Activated CD4-positive, alpha-beta memory T cell treated with anti-CD3 and anti-CD28 coated beads, Interleukin-2, amount 10 ng/mL, durations not matched to agents 7 days and 5 days (primary cell): ENCODE measurements around the gene LY6G5C. TPM values are rescaled to one million over a fixed set of nuclear protein-coding genes. Genes with fewer than 3 reads are reported as not detected.
A peak's percentile ranks its signal among the peaks of the same experiment; 100 is the strongest.

Source experiments
- CTCF ChIA-PET: fragments of 350-600 bp; sonication (Branson Sonifier 250); formaldehyde crosslinking; loops from one replicate; lab custom pipeline; 2021; ENCODE audit warnings: antibody characterized with exemption, inconsistent platforms; lab: Charles Lee
- POLR2A ChIA-PET: fragments of 350-600 bp; sonication (Branson Sonifier 250); formaldehyde crosslinking; loops from one replicate; lab custom pipeline; 2021; ENCODE audit warnings: antibody characterized with exemption; lab: Charles Lee
- DNase-seq: peaks from one replicate; pipeline ENCODE4 v3.0.0-alpha.2; 2020
- H3K27ac Mint-ChIP-seq: one replicate; pipeline ENCODE4 v1.8.0; 2021; ENCODE audit warnings: mild to moderate bottlenecking, mixed read lengths
- H3K27me3 Mint-ChIP-seq: one replicate; pipeline ENCODE4 v1.8.0; 2021; ENCODE audit warnings: mixed read lengths
- H3K36me3 Mint-ChIP-seq: one replicate; pipeline ENCODE4 v1.8.0; 2021; ENCODE audit warnings: low read depth, mixed read lengths
- H3K4me1 Mint-ChIP-seq: one replicate; pipeline ENCODE4 v1.8.0; 2021; ENCODE audit warnings: mixed read lengths
- H3K4me3 Mint-ChIP-seq: one replicate; pipeline ENCODE4 v1.8.0; 2021; ENCODE audit warnings: mild to moderate bottlenecking, mixed read lengths
- H3K9me3 Mint-ChIP-seq: one replicate; pipeline ENCODE4 v1.8.0; 2021; ENCODE audit warnings: mixed read lengths
- total RNA-seq, 2 experiments: library from RNA; stranded (reverse); gene quantifications; one replicate each; pipeline ENCODE4 v1.2.3, GENCODE V29; 2021

Gene LY6G5C
- total RNA-seq, 2 experiments from 2014 or later, result 2.3 to 2.6 TPM

DNA sequence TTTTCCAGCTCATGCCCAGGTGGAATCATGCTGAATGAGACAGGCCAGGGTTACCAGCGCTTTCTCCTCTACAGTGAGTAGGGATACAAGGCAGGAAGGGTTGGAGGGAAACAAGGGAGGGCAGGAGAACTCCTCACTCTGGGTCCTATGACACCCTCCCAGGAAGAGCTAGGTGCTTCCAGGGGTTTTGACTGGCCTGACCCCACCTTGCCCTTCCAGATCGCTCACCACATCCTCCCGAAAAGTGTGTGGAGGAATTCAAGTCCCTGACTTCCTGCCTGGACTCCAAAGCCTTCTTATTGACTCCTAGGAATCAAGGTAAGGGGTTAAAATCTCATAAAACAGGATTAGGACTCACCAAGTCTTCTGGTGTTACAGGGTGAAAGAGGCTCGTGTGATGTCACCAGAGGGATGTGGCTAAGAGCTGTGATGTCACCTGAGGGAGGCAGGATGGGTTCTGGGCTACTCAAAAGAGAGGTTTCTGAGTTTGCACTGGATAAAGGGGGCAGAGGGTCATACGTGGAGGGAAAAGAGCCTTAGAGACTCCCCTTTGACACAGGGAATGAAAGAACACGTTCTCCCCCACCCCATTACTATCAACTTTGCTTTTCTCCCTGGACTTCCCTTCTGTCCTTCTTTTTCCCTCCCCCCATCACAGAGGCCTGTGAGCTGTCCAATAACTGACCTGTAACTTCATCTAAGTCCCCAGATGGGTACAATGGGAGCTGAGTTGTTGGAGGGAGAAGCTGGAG, 23.3 kb downstream of the LY6G5C start:
- CTCF ChIA-PET, result interaction anchor here (0.6 to 1.0 kb wide), 3 partner anchors 44 to 209 kb away, joined by 3 read pairs; no protein-coding TSS in a partner anchor
- Mint-ChIP-seq H3K9me3 (no peaks in the 10 kb centered on the region), H3K27me3 (no peaks in the 10 kb centered on the region), H3K27ac (peak overlapping the region; percentile 95), H3K4me3 (peak overlapping the region; percentile 95), H3K4me1 (peaks cover 76% of the 10 kb centered on the region), H3K36me3 (peaks cover 74% of the 10 kb centered on the region)
- POLR2A ChIA-PET, result interaction anchor here (0.8 to 9.8 kb wide), 7 partner anchors 7 to 240 kb away, joined by 3 to 278 read pairs (median 4); partner anchors contain the start of genes C6orf47, CLIC1, CSNK2B and EHMT2
- peak; percentile 67 for DNase-seq

DNA sequence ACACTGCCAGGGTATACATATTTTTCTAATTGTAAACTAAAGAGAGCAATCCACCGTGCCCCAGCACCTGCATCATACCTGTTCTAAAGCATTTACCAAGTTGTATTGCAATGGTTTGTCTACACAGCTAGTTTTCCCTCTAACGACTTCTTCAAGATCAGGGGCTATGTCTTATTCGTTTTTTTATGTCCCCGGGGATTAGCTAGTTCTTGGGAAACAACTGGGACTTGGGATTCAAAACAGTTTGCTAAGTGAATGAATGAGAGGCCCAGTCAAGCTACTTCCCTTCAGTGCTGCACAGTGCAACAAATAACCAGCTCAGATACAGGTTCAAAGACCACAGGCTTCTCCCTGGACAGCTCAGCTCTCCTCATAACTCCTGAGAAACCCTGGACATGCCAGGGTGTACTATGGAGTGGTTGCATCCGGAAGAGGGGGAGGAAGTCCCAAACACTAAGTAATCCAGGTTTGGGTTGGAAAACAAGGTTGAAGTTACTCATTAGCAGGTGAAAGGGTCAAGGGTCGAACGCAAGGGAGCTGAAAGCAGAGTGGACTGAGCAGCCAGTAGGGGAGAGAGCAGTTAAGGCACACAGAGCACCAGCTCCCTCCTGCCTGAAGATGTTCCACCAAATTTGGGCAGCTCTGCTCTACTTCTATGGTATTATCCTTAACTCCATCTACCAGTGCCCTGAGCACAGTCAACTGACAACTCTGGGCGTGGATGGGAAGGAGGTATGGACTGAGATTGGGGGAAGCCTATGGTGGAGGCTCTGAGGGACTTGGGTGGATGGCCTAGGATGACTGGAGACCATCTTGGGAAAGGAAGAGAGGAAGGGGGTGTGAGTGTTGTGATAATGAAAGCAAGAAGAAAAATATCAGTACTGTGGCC, 25.3 kb downstream of the LY6G5C start, which contains the start of gene APOM:
APOM (plus strand) TSS at position 546 of the 889 bp plus-strand sequence; CDS start at position 619, 73 bp downstream.
- ChIA-PET CTCF (interaction anchor here (0.9 to 1.4 kb wide), 2 partner anchors 57 to 104 kb away, joined by 3 to 4 read pairs; no protein-coding TSS in a partner anchor), POLR2A (interaction anchor here (1.0 to 9.8 kb wide), 6 partner anchors 9 to 247 kb away, joined by 3 to 278 read pairs (median 4); partner anchors contain the start of genes C6orf47, CSNK2B, GPANK1 and MSH5)
- no peaks in the 10 kb centered on the region for H3K27me3 Mint-ChIP-seq
- H3K36me3 Mint-ChIP-seq, result peaks cover 72% of the 10 kb centered on the region
- H3K4me1 Mint-ChIP-seq, result peaks cover 74% of the 10 kb centered on the region
- H3K27ac Mint-ChIP-seq, result peak within 1 kb of the TSS; percentile 34
- no peak within 1 kb of the TSS for H3K4me3 Mint-ChIP-seq
- no peak for DNase-seq
- H3K9me3 Mint-ChIP-seq, result no peaks in the 10 kb centered on the region

DNA sequence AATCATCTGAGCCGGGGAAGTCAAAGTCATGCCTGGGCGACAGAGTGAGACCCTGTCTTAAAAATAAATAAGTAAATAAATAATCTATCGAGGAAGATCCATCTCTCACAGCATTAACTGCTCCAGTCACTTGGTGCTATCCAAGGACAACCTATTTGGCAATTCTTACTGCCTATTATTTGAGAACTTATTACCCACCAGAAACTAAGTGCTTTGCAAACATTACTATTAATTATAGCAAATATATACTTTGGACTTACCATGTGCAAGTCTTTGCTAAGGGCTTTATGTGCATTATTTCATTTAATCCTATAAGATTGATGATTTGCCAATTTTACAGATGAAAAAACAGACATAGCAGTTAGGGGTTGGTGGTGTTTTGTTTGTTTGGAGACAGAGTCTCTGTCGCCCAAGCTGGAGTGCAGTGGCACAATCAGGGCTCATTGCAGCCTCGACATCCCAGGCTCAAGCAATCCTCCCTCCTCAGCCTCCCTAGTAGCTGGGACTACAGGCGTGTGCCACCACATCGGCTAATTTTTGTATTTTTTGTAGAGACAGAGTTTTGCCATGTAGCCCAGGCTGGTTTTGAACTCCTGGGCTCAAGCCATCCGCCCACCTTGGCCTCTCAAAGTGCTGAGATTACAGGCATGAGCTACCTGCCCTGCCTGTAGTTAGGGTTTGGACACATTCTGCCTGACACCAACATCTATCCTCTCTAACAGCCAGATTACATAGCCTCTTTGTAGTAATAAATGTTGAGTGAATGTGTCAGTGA, 26.1 kb downstream of the LY6G5C start:
- Mint-ChIP-seq H3K4me3 (no peak overlapping the region), H3K4me1 (peaks cover 74% of the 10 kb centered on the region), H3K27me3 (no peaks in the 10 kb centered on the region), H3K9me3 (no peaks in the 10 kb centered on the region), H3K36me3 (peaks cover 69% of the 10 kb centered on the region), H3K27ac (no peak overlapping the region)
- ChIA-PET POLR2A (interaction anchor here (0.7 to 9.8 kb wide), 9 partner anchors 9 to 247 kb away, joined by 3 to 278 read pairs (median 14); partner anchors contain the start of genes ABHD16A, C6orf47, CSNK2B and DDX39B), CTCF (interaction anchor here (0.9 to 3.8 kb wide), 3 partner anchors 9 to 103 kb away, joined by 3 to 19 read pairs (median 5); partner anchors contain the start of gene GPANK1)
- no peak for DNase-seq

DNA sequence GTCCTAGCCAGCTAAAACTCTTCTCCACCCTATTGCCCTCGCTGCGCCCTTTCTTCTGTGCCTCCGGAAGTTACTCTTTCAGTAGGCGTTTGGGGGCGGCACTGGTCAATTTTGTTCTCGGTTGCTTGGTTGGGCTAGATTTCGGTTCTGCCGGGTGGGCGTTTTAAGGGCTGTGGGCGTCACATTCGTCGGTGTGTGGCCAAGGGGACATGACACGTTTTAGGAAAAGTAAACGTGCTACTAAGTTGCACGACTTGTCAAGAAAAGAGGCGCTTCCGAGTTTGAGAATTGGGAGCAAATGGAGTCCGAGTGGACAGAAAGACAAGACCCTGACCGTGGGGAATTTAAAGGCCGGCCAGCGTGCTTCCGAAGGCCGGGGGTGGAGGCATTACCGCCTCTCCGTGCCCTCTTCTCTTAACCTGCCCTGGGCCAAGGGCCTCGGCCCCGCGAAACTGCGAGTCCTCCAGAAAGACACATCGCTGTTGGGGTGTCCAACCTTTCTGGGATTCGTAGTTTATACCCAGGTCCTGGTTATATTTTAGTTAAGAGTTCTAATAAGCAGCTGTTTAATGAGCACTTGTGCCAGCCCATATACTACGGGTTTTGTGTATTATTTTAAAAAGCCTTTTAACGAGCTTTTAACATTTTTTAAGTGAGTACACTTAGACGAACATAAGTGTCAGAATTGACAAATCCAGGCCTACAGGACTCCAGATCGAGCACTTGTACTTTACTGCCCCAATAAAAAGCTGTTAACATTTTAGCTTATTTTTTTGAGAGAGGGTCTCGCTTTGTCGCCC, 27.7 kb downstream of the LY6G5C start:
- Mint-ChIP-seq H3K9me3 (no peaks in the 10 kb centered on the region), H3K4me1 (peaks cover 66% of the 10 kb centered on the region), H3K27me3 (no peaks in the 10 kb centered on the region), H3K4me3 (peak overlapping the region; percentile 97), H3K36me3 (peaks cover 69% of the 10 kb centered on the region), H3K27ac (peak overlapping the region; percentile 98)
- POLR2A ChIA-PET, result interaction anchor here (0.6 to 9.8 kb wide), 39 partner anchors 9 to 1005 kb away, joined by 3 to 278 read pairs (median 6); partner anchors contain the start of genes ABHD16A, ATP6V1G2, C6orf47 and CSNK2B
- CTCF ChIA-PET, result interaction anchor here (0.7 to 3.8 kb wide), 14 partner anchors 8 to 456 kb away, joined by 3 to 20 read pairs (median 4); partner anchors contain the start of genes C6orf47, DDX39B, GPANK1 and LST1
- no peak for DNase-seq

DNA sequence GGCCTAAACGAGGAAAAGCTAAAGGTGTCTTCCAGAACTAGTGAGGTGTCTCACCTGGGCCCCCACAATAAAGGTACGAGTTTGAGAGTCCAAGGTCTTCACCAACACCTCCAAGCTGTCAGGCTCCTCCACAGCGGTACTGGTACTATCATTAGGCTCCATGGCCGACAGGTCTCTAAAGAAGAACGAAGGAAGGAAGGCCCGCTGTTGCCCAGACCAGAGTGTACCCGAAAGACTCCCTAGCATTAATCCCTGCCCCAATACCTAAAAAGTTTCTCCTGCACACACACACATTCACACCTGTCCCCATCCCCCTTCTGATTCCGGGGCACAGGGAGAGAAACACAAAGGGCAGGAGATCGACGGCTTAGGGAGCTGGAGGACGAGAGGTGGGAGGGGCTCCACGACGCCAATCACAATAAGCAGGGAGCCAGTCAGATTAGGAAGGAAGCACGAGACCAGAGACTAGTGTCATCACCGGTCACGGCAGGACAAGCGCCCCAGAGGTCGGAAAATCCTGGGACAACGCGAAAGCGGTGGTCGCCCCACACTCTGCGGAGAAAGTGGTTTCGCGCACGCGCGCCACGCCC, 29.2 kb downstream of the LY6G5C start:
- Mint-ChIP-seq H3K36me3 (peaks cover 70% of the 10 kb centered on the region), H3K4me3 (peak overlapping the region; percentile 97), H3K27ac (peak overlapping the region; percentile 98), H3K27me3 (no peaks in the 10 kb centered on the region), H3K4me1 (peaks cover 55% of the 10 kb centered on the region), H3K9me3 (no peaks in the 10 kb centered on the region)
- ChIA-PET CTCF (interaction anchor here (0.5 to 3.8 kb wide), 12 partner anchors 12 to 238 kb away, joined by 3 to 20 read pairs (median 4); partner anchors contain the start of genes GPANK1 and MSH5), POLR2A (interaction anchor here (0.6 to 9.8 kb wide), 43 partner anchors 8 to 321 kb away, joined by 3 to 278 read pairs (median 5); partner anchors contain the start of genes ABHD16A, ATP6V1G2, C6orf47 and CSNK2B)
- DNase-seq, result no peak

DNA sequence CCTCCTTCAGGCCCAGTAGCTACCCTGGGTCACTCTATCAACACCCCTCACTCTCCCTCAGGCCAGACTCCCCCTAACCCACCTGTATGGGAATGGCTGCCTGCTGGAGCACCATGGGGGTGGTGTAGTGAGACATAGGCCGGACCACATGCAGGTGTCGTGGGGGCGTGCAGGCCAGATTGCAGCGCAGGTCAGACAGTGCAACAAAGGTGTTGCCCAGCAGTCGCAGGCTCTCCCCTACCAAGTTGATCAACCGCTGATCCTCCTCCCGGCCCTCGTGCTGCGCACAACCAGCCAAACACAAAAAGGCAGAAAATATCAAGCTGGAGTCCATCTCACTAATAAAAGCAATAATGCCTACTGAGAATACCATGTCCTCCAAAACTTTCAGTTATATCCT, 35.5 kb downstream of the LY6G5C start:
- Mint-ChIP-seq H3K27ac (no peak overlapping the region), H3K4me1 (peaks cover 15% of the 10 kb centered on the region)

DNA sequence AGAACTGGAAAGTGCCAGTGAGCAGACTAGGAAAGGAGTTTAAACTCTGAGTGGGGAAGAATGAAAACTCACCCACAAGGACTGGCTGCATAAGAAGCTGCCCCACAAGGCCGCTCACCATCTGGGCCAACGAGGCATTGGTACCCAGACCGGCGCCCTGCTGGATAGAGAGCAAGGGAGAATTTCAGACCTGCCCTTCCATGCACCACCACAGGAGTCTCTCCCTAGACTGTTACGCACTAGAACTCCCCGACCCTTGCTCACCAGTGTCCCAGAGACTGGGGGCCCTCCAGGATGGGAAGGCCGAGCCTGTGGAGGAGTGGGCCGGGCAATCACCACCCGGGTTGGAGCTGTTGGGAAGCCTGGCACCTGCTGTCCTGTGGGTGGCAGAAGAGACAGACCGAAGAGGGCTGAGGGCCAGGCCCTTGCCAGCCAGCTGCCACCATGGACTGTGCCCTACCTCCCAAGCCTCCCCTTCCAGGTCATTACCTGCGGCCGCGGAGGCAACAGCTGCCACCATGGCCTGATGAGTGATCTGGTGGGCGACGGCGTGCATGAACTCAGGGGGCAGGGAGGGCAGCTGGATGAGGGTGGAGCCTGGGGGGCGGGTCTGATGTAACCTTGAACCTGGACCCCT, 36.9 kb downstream of the LY6G5C start:
- H3K9me3 Mint-ChIP-seq, result no peaks in the 10 kb centered on the region
- H3K4me1 Mint-ChIP-seq, result peaks cover 12% of the 10 kb centered on the region
- CTCF ChIA-PET, result no interaction called here
- peaks cover 67% of the 10 kb centered on the region for H3K36me3 Mint-ChIP-seq
- H3K27me3 Mint-ChIP-seq, result no peaks in the 10 kb centered on the region
- POLR2A ChIA-PET, result interaction anchor here (0.8 to 2.1 kb wide), 3 partner anchors 9 to 17 kb away, joined by 3 to 11 read pairs (median 4); partner anchors contain the start of gene BAG6
- no peak for DNase-seq
- no peak overlapping the region for H3K27ac Mint-ChIP-seq
- H3K4me3 Mint-ChIP-seq, result no peak overlapping the region

More for the DNA sequence above, 35.5 kb downstream of the LY6G5C start:
- ChIA-PET POLR2A (no interaction called here), CTCF (no interaction called here)
- no peak for DNase-seq
- no peaks in the 10 kb centered on the region for H3K9me3 Mint-ChIP-seq
- H3K27me3 Mint-ChIP-seq, result no peaks in the 10 kb centered on the region
- no peak overlapping the region for H3K4me3 Mint-ChIP-seq
- peaks cover 68% of the 10 kb centered on the region for H3K36me3 Mint-ChIP-seq

DNA sequence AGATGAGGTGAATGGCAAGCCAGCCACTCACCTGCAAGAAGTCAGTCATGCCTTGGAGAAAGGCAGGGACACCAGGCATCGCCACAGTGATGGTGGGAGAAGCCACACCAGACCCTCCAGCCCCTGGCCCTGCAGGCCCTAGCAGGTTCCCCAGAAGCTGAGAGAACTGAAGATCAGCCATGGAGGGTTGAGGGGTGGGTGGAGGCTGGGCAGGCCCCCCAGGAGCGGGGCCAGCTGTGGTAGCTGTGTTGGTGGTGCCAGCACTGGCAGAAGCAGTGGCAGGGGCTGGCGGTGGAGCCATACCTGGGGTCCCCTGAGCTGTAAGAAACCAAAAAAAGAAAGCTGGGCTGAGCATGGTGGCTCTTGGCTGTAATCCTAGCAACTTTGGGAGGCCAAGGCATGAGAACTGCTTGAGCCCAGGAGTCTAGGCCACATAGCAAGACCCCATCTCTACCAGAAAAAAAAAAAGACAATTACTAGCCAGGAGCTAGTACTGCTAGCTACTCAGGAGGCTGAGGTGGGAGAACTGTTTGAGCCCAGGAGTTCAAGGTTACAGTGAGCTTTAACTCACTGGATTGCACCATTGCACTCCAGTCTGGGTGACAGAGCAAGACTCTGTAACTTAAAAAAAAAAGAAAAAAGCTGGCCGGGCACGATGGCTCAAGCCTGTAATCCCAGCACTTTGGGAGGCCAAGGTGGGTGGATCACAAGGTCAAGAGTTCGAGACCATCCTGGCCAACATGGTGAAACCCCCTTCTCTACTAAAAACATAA, 37.9 kb downstream of the LY6G5C start:
- Mint-ChIP-seq H3K27me3 (no peaks in the 10 kb centered on the region), H3K4me3 (no peak overlapping the region), H3K36me3 (peaks cover 64% of the 10 kb centered on the region), H3K4me1 (peaks cover 10% of the 10 kb centered on the region), H3K27ac (no peak overlapping the region), H3K9me3 (no peaks in the 10 kb centered on the region)
- ChIA-PET CTCF (no interaction called here), POLR2A (interaction anchor here (0.5 to 2.1 kb wide), 5 partner anchors 9 to 154 kb away, joined by 3 to 11 read pairs (median 4); partner anchors contain the start of gene BAG6)
- DNase-seq, result no peak

DNA sequence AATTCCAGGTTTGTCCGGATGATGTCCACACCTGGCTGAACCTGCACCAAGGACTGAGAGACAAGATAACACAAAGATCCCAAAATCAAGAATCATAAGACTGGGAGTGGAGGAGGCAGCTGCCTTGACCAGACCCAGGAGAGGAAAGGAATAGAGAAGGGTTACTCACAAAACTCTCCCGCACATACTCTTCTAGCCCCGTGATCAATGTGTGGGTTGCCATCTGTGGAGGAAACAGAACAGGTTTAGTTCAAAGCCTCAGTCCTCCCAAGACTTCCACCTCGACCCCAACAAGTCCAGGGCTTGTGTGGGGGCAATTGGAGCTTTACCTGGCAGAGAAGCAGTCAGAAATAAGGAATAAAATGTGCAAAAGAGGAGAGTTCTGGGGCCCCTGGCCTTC, 39.5 kb downstream of the LY6G5C start:
- POLR2A ChIA-PET, result interaction anchor here (1.1 to 1.8 kb wide), 3 partner anchors 15 to 23 kb away, joined by 3 to 5 read pairs (median 3); partner anchors contain the start of gene GPANK1
- Mint-ChIP-seq H3K9me3 (no peaks in the 10 kb centered on the region), H3K4me3 (no peak overlapping the region), H3K27me3 (no peaks in the 10 kb centered on the region), H3K36me3 (peaks cover 67% of the 10 kb centered on the region), H3K4me1 (peaks cover 10% of the 10 kb centered on the region), H3K27ac (no peak overlapping the region)
- CTCF ChIA-PET, result no interaction called here
- no peak for DNase-seq

DNA sequence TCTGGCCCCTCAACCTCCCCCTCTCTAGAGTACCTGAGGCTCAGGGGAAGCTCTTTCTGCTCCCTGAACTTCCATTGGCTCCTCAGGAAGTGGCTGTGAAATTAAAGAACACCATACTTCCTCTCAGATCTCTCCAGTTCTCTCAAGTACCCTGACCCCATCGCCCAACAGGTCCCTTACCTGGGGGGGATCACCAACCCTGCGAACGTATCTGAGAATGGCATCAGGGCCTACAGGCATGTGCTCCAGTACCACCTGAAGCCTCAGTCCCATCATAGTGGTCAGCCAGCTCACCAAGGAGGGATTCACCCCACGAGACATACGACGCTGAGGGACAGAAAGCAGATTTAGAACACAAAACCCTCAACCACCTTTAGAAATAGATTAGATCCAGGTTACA, 40.3 kb downstream of the LY6G5C start:
- Mint-ChIP-seq H3K9me3 (no peaks in the 10 kb centered on the region), H3K36me3 (peaks cover 70% of the 10 kb centered on the region), H3K27me3 (no peaks in the 10 kb centered on the region), H3K4me1 (peaks cover 10% of the 10 kb centered on the region), H3K27ac (no peak overlapping the region), H3K4me3 (no peak overlapping the region)
- ChIA-PET CTCF (no interaction called here), POLR2A (interaction anchor here (0.6 to 3.4 kb wide), 5 partner anchors 12 to 21 kb away, joined by 3 to 17 read pairs (median 5); partner anchors contain the start of gene BAG6)
- DNase-seq, result no peak
